NCI-H446 (cell line): ENCODE data around the gene TASP1.

Experiments
- DNase-seq, 2 experiments: peaks; one replicate each; lab custom pipeline; 2025; lab: John Stamatoyannopoulos, UW

Gene TASP1

DNA sequence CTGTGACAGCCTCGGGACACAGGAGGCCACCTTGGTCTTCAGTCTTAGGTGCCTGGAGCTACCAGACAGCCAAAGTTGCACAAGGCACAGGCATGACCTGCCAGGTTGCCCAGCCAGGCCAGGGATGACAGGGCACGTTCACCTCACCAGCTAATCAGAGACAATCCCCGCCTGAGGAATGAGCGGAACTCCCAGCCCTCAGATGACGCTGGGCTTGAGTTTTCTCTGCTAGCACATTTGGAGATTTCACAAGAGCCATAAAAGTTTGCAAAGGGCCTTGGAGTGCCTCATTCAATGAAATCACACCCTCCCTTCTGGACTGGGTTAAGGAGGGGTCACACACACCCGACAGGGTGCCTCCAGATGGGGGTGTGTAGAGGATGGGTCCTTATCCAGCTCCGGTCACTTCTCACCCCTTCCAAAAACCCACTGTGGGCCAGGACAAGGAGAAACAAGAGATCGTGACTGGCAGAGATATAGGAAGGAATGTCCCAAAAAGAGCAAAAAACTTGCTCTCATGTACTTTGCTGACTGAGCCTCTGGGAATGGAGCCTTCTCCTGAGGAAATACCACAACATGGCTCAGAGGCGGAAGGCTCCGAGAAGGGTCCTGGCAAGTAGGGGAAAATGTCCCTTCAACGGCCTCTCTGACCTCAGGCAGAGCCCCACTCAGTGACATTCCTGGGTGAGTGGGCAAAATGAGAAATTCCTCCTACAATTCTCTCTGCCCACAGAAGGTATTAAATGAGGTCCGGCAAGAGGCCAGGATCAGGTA is 296.1 kb downstream of the TASP1 start:
- no peak for DNase-seq

DNA sequence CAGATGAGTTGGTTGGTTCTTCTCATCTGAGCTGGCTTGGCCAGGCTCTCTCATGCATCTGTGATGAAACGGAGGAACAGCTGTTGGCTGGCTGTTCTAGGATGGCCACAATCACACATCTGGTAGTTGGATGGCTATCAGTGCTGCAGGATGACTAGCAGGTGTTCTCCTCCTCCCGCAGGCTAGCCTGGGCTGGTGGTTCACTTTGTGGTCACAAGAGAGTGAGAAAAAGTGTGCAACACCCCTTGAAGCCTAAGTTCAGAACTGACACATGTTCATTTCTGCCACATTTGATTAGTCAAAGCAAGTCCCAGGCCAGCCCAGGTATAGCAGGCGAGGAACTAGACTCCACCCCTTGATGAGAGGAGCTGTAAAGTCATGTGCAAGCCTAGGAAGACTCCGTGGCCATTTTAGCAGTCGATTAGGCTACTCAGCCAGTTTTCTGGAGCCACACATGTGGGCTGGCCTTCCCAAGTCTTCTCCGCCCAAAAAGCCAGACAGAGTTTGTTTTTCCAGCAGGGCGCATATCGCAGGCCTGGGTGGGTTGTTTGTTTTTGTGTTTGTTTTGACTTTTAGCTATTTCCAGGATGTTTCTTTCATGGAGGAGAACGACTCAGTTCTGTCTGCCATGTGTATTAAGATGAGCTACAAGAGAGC is 296.9 kb downstream of the TASP1 start:
- no peak for DNase-seq

DNA sequence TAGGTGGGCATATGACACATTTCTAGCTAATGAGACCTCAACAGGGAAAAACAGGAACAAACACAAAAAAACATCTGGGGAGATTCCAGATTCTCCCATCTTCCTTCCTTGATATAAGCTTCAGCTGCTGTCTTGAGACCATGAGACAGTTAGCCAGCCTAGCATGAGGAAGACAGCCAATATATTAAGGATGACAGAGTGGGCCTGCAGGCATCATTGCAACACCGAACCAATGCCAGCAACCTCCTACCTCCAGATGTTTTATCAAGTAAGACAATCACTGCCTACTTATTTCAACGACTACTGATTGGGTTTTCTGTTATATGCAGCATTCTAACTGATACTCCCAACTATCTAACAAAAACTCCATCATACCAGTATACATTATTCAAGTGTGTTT is 298.6 kb downstream of the TASP1 start:
- no peak for DNase-seq
